Measurements from ENCODE around the gene FOXRED1. TPM values are rescaled to one million over a fixed set of nuclear protein-coding genes. Genes with fewer than 3 reads are reported as not detected.

FOXRED1 gene
- 21.2 TPM for polyA plus RNA-seq (2013)

DNA sequence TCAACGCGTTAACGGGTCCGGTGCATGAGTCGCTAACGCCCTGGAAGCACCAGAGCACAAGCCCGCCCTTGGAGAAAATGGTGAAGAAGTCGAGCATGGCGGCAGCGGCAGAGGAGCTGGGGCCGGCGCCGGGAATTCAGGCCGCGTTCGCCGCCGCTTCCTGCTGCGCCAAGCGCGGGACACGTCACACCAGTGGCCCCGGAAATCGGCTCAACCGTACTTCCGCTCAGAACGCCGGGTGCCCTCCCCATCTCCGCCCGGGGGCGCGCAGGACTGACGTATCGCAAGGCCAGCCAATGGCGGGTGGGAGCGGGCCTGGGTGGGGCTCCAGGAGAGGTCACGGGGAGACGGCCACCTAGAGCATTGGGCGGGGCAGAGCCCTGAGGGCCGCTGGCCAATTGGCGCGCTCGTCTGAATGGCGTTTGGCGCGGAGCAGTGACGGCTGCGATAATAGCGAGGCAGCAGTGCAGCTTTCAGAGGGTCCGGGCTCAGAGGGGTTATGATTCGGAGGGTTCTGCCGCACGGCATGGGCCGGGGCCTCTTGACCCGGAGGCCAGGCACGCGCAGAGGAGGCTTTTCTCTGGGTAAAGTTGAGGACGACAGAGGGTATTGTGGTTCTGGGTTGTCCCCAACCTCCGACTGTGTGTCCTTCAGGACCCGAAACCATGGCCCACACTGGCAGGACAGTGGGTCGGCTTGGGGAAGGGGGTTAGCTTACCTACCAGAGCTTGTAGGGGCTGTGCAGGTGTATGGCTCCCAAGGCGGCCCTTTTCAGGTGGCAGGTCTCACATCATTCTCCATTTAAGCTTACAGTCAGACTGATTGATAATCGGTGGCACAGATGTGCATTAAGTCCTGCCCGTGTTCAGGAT, at the start of gene FOXRED1, which contains the start of gene SRPRA:
Gene FOXRED1 (plus strand): TSS at position 447 of the 872 bp plus-strand sequence. CDS start 53 bp downstream, at position 500.
Gene SRPRA (minus strand): TSS at position 188 of the 872 bp plus-strand sequence. CDS start 91 bp downstream, at position 97.
- H3K36me3 ChIP-seq (ENCODE audit: control insufficient read depth in 4 of 4, insufficient read depth in 4 of 4, low read length in 3 of 4), result peaks cover 11 to 66% (median 38%) of the 10 kb centered on the region in 4 experiments
- CTCF ChIA-PET, result interaction anchor here (0.7 kb wide), 1 partner anchor 11 kb away, joined by 4 read pairs; no protein-coding TSS in a partner anchor
- POLR2A ChIA-PET, result interaction anchor here (0.6 to 1.6 kb wide), 4 partner anchors 10 to 381 kb away, joined by 3 to 7 read pairs (median 4); partner anchors contain the start of genes FAM118B and TIRAP
- no peaks in the 10 kb centered on the region for H3K9me3 ChIP-seq (ENCODE audit: control extremely low read depth in 1 of 5, control insufficient read depth in 4 of 5, insufficient read depth in 2 of 5, low read depth in 1 of 5, low read length in 4 of 5)
- peak within 1 kb of the TSS; percentile 89 to 94 for H3K27ac ChIP-seq (ENCODE audit: insufficient read depth in 1 of 2, low read depth in 1 of 2, low read length in 2 of 2, poor library complexity in 1 of 2, severe bottlenecking in 2 of 2)
- DNase-seq, result peak; percentile 99 to 100 (median 100)
- under 1% methylated on average over 54 of the region's 64 CpGs for WGBS (ENCODE audit: insufficient coverage)
- H3K4me3 ChIP-seq (ENCODE audit: control insufficient read depth in 1 of 7, extremely low read depth in 1 of 7, insufficient read depth in 4 of 7, low read depth in 2 of 7, low read length in 6 of 7), result peak within 1 kb of the TSS; percentile 87 to 99 (median 97)
- no peaks in the 10 kb centered on the region for H3K27me3 ChIP-seq (replicated peaks in 2 of 5; ENCODE audit: control insufficient read depth in 4 of 5, insufficient read depth in 5 of 5, low read length in 4 of 5)
- peaks cover 7 to 19% (median 17%) of the 10 kb centered on the region in 4 experiments for H3K4me1 ChIP-seq (ENCODE audit: control extremely low read depth in 1 of 4, control insufficient read depth in 4 of 4, insufficient read depth in 4 of 4, low read length in 3 of 4)

DNA sequence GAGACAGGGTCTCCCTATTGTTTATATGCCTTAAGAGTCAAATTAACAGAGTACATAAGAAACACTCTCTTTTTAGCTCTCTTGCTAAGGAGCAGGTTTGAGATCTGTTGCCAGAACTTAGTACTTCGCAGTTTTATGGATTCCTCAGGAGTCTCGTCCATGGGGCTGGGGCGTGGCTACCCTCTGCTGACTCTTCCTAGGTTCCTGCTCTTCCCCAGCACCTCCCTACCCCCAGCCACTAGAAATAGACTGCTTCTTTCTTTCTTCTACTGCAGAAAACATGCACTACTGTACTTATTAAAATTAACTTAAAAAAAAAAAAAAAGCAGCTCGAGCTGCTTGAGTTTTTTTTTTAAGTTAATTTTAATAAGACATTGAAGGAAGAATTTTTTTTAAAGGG, 49.4 kb upstream of the FOXRED1 start:
- CTCF ChIA-PET, result interaction anchor here (0.7 kb wide), 1 partner anchor 8 kb away, joined by 3 read pairs; no protein-coding TSS in a partner anchor
- 80% methylated on average over 3 of the region's 4 CpGs for WGBS (ENCODE audit: insufficient coverage)
- Histone ChIP-seq H3K27me3 (replicated peaks in 2 of 5; ENCODE audit: control insufficient read depth in 4 of 5, insufficient read depth in 5 of 5, low read length in 4 of 5) (no peaks in the 10 kb centered on the region), H3K4me3 (ENCODE audit: control insufficient read depth in 1 of 7, extremely low read depth in 1 of 7, insufficient read depth in 4 of 7, low read depth in 2 of 7, low read length in 6 of 7) (no peak overlapping the region), H3K27ac (ENCODE audit: insufficient read depth in 1 of 2, low read depth in 1 of 2, low read length in 2 of 2, poor library complexity in 1 of 2, severe bottlenecking in 2 of 2) (no peak overlapping the region), H3K36me3 (ENCODE audit: control insufficient read depth in 4 of 4, insufficient read depth in 4 of 4, low read length in 3 of 4) (peaks cover 0 to 4% (median 1%) of the 10 kb centered on the region in 4 experiments), H3K4me1 (ENCODE audit: control extremely low read depth in 1 of 4, control insufficient read depth in 4 of 4, insufficient read depth in 4 of 4, low read length in 3 of 4) (peaks cover 13 to 48% (median 28%) of the 10 kb centered on the region in 4 experiments), H3K9me3 (ENCODE audit: control extremely low read depth in 1 of 5, control insufficient read depth in 4 of 5, insufficient read depth in 2 of 5, low read depth in 1 of 5, low read length in 4 of 5) (no peaks in the 10 kb centered on the region)
- POLR2A ChIA-PET, result interaction anchor here (1.2 kb wide), 1 partner anchor 8 kb away, joined by 4 read pairs; the partner anchor contains the start of gene FAM118B
- no peak for DNase-seq

DNA sequence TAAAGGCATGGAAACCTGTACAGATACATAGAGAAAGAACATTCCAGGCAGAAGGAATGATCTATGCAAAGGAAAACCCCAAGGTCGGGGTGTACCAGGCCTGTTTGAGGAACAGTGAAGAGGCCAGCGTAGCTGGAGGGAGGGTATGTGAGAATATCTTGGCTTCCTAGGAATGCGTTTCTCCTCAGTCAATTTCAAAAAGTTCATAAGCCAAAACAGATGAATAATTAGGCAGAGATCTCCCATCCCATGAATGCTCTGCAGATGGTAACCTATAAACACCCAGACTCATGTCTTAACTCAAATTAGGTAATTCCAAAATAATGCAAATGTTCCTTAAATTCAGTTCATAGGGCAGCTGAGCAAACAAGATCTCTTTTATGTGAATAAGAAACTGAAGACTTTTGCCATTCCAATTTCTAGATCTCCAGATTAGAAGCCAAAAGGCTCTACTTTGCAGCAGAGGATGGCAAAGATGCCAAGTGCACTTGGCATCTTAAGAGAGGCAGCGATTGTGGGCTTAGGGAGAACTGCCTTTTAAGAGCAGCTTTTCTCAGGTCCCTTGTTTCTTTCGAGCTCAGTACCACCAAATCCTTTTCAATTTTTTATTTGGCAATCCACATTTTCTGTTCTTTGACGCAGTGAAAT, 44.2 kb upstream of the FOXRED1 start:
- ChIA-PET CTCF (interaction anchor here (1.1 kb wide), 1 partner anchor 26 kb away, joined by 4 read pairs; no protein-coding TSS in a partner anchor), POLR2A (no interaction called here)
- Histone ChIP-seq H3K9me3 (ENCODE audit: control extremely low read depth in 1 of 5, control insufficient read depth in 4 of 5, insufficient read depth in 2 of 5, low read depth in 1 of 5, low read length in 4 of 5) (no peaks in the 10 kb centered on the region), H3K4me1 (ENCODE audit: control extremely low read depth in 1 of 4, control insufficient read depth in 4 of 4, insufficient read depth in 4 of 4, low read length in 3 of 4) (peaks cover 0 to 10% (median 5%) of the 10 kb centered on the region in 4 experiments), H3K36me3 (ENCODE audit: control insufficient read depth in 4 of 4, insufficient read depth in 4 of 4, low read length in 3 of 4) (peaks cover 0 to 7% (median 2%) of the 10 kb centered on the region in 4 experiments), H3K27ac (ENCODE audit: insufficient read depth in 1 of 2, low read depth in 1 of 2, low read length in 2 of 2, poor library complexity in 1 of 2, severe bottlenecking in 2 of 2) (no peak overlapping the region), H3K4me3 (ENCODE audit: control insufficient read depth in 1 of 7, extremely low read depth in 1 of 7, insufficient read depth in 4 of 7, low read depth in 2 of 7, low read length in 6 of 7) (no peak overlapping the region), H3K27me3 (replicated peaks in 2 of 5; ENCODE audit: control insufficient read depth in 4 of 5, insufficient read depth in 5 of 5, low read length in 4 of 5) (no peaks in the 10 kb centered on the region)
- DNase-seq, result no peak
- WGBS (ENCODE audit: insufficient coverage), result 100% methylated on average over 5 of the region's 6 CpGs

DNA sequence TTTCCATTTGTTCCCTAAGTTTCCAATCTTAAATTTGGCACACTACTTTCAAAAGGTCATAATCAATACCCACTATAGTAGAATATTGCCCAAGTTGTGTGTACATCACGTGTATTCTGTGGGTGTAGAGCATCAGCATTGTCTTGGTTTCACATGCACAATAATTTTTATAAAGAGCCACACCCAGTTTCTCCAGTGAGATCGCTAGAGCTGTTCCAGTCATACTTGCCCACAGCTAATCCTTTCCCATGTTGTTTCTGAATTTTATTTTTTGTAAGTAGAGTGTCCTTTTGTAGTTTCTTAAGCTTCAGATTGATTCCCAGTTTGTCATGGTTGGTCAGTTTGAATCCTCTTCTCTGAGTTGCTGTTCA, 43.7 kb upstream of the FOXRED1 start:
- Histone ChIP-seq H3K27me3 (replicated peaks in 2 of 5; ENCODE audit: control insufficient read depth in 4 of 5, insufficient read depth in 5 of 5, low read length in 4 of 5) (no peaks in the 10 kb centered on the region), H3K36me3 (ENCODE audit: control insufficient read depth in 4 of 4, insufficient read depth in 4 of 4, low read length in 3 of 4) (peaks cover 0 to 10% (median 4%) of the 10 kb centered on the region in 4 experiments), H3K9me3 (ENCODE audit: control extremely low read depth in 1 of 5, control insufficient read depth in 4 of 5, insufficient read depth in 2 of 5, low read depth in 1 of 5, low read length in 4 of 5) (no peaks in the 10 kb centered on the region), H3K4me3 (ENCODE audit: control insufficient read depth in 1 of 7, extremely low read depth in 1 of 7, insufficient read depth in 4 of 7, low read depth in 2 of 7, low read length in 6 of 7) (no peak overlapping the region), H3K4me1 (ENCODE audit: control extremely low read depth in 1 of 4, control insufficient read depth in 4 of 4, insufficient read depth in 4 of 4, low read length in 3 of 4) (peaks cover under 1 to 10% (median 4%) of the 10 kb centered on the region in 4 experiments), H3K27ac (ENCODE audit: insufficient read depth in 1 of 2, low read depth in 1 of 2, low read length in 2 of 2, poor library complexity in 1 of 2, severe bottlenecking in 2 of 2) (no peak overlapping the region)
- CTCF ChIA-PET, result interaction anchor here (1.1 kb wide), 1 partner anchor 26 kb away, joined by 4 read pairs; no protein-coding TSS in a partner anchor
- DNase-seq, result no peak
- 100% methylated on average over 1 of the region's 2 CpGs for WGBS (ENCODE audit: insufficient coverage)
- POLR2A ChIA-PET, result no interaction called here

DNA sequence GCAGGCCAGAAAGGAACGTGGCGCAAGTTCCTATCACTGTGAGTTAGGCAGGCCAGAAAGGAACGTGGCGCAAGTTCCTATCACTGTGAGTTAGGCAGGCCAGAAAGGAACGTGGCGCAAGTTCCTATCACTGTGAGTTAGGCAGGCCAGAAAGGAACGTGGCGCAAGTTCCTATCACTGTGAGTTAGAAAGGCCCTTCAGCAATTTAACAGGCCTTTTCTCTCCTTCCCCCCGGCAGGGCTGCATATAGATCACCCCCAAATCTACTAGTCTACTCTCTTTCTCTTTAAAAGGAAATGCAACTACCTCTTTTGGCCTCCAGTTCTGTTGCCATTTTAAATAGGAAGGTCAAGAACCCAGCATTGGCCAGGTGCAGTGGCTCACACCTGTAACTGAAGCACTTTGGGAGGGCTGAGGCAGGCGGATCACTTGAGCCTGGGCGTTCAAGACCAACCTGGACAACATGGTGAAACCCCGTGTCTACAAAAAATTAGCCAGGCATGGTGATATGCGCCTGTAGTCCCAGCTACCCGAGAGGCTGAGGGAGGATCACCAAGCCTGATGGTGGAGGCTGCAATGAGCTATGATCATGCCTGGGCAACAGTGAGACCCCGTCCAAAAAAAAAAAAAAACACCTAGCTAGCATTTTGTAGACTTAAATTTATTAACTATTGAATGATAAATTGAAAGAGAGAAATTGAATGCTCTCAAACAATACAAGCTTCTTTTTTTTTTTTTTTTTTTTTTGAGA, 42.4 kb upstream of the FOXRED1 start:
- ChIA-PET POLR2A (no interaction called here), CTCF (no interaction called here)
- Histone ChIP-seq H3K9me3 (ENCODE audit: control extremely low read depth in 1 of 5, control insufficient read depth in 4 of 5, insufficient read depth in 2 of 5, low read depth in 1 of 5, low read length in 4 of 5) (no peaks in the 10 kb centered on the region), H3K27ac (ENCODE audit: insufficient read depth in 1 of 2, low read depth in 1 of 2, low read length in 2 of 2, poor library complexity in 1 of 2, severe bottlenecking in 2 of 2) (no peak overlapping the region), H3K4me1 (ENCODE audit: control extremely low read depth in 1 of 4, control insufficient read depth in 4 of 4, insufficient read depth in 4 of 4, low read length in 3 of 4) (peaks cover 0 to 15% (median 5%) of the 10 kb centered on the region in 4 experiments), H3K27me3 (replicated peaks in 2 of 5; ENCODE audit: control insufficient read depth in 4 of 5, insufficient read depth in 5 of 5, low read length in 4 of 5) (no peaks in the 10 kb centered on the region), H3K4me3 (ENCODE audit: control insufficient read depth in 1 of 7, extremely low read depth in 1 of 7, insufficient read depth in 4 of 7, low read depth in 2 of 7, low read length in 6 of 7) (no peak overlapping the region), H3K36me3 (ENCODE audit: control insufficient read depth in 4 of 4, insufficient read depth in 4 of 4, low read length in 3 of 4) (peaks cover 0 to 10% (median 4%) of the 10 kb centered on the region in 4 experiments)
- 98% methylated on average over 6 of the region's 15 CpGs for WGBS (ENCODE audit: insufficient coverage)
- DNase-seq, result no peak

DNA sequence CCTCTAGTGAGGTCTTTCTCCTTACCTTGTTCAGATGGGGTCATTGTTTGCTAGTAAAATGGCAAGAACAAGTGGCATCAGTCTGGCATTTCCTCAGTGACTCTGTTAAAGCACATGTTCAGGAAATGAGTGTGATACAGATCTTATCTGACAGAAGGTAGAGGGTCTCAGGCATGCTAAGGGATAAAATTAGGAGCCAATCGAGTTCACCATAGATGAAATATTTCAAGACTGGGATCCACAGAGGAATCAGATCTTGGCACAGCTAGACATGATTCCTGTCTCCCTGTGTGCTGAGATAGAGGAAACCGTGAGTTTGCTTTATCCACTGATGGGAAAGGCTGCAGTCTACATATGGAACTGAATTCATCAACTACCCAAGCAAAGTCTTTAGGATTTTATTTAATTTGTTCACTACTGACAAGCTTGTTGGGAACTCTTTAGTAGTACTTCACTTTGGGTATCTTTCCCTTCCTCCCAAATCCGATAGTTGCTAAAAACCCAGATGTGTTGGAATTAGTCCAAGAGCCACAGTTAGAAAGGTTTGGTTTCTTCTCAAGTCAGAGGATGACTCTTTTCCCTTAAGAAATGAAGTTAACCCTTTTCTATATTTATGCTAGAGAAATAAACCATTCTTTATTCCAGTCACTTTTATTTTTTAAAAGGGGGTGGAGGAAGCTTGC, 39.0 kb upstream of the FOXRED1 start:
- CTCF ChIA-PET, result interaction anchor here (1.0 to 2.4 kb wide), 2 partner anchors 10 to 12 kb away, joined by 3 to 7 read pairs; no protein-coding TSS in a partner anchor
- WGBS (ENCODE audit: insufficient coverage), result 40% methylated on average over 2 of the region's 3 CpGs
- peaks cover 0 to 6% (median 5%) of the 10 kb centered on the region in 4 experiments for H3K36me3 ChIP-seq (ENCODE audit: control insufficient read depth in 4 of 4, insufficient read depth in 4 of 4, low read length in 3 of 4)

More for the DNA sequence above, 39.0 kb upstream of the FOXRED1 start:
- Histone ChIP-seq H3K9me3 (ENCODE audit: control extremely low read depth in 1 of 5, control insufficient read depth in 4 of 5, insufficient read depth in 2 of 5, low read depth in 1 of 5, low read length in 4 of 5) (no peaks in the 10 kb centered on the region), H3K4me3 (ENCODE audit: control insufficient read depth in 1 of 7, extremely low read depth in 1 of 7, insufficient read depth in 4 of 7, low read depth in 2 of 7, low read length in 6 of 7) (no peak overlapping the region), H3K27me3 (replicated peaks in 2 of 5; ENCODE audit: control insufficient read depth in 4 of 5, insufficient read depth in 5 of 5, low read length in 4 of 5) (no peaks in the 10 kb centered on the region), H3K27ac (ENCODE audit: insufficient read depth in 1 of 2, low read depth in 1 of 2, low read length in 2 of 2, poor library complexity in 1 of 2, severe bottlenecking in 2 of 2) (no peak overlapping the region), H3K4me1 (ENCODE audit: control extremely low read depth in 1 of 4, control insufficient read depth in 4 of 4, insufficient read depth in 4 of 4, low read length in 3 of 4) (peaks cover 0 to 15% (median 5%) of the 10 kb centered on the region in 4 experiments)
- no peak for DNase-seq
- POLR2A ChIA-PET, result no interaction called here
